LNCAP (cell line): Measurements from ENCODE around the gene EFCAB6.

Experiments
- CTCF ChIP-seq: fragments of 450-650 bp; IDR thresholded peaks from 2 replicates; pipeline ENCODE4 v1.5.1; 2017; ENCODE audit warnings: mild to moderate bottlenecking

The EFCAB6 gene

GRCh38 chr22:43631846-43632245 lies 180.3 kb downstream of the EFCAB6 start:
- TF ChIP-seq CTCF: no peak

GRCh38 chr22:43631201-43631600 lies 180.9 kb downstream of the EFCAB6 start:
- no peak for TF ChIP-seq CTCF

GRCh38 chr22:43630451-43630850 lies 181.7 kb downstream of the EFCAB6 start:
- no peak for TF ChIP-seq CTCF

GRCh38 chr22:43628250-43628649 lies 183.9 kb downstream of the EFCAB6 start:
- no peak for TF ChIP-seq CTCF

GRCh38 chr22:43627485-43628213 lies 184.5 kb downstream of the EFCAB6 start:
- TF ChIP-seq CTCF: no peak

GRCh38 chr22:43625242-43625641 lies 186.9 kb downstream of the EFCAB6 start:
- TF ChIP-seq CTCF: no peak

- TF ChIP-seq CTCF: no peak
Observed at GRCh38 chr22:43624144-43624998, 187.7 kb downstream of the EFCAB6 start.
